Thyroid gland (tissue), 4 donors: ENCODE data around the gene DOCK1. TPM values are rescaled to one million over a fixed set of nuclear protein-coding genes. Genes with fewer than 3 reads are reported as not detected.

Experiments
- DNase-seq, 2 donors: peaks; one replicate each; pipeline ENCODE4 v3.0.0-alpha.2; 2019
- H3K27ac ChIP-seq, 3 donors: fragments of 200-600 bp; sonication (generic); 1 replicate in 2 of 3; 2 replicates in 1 of 3; pipeline ENCODE4 v1.5.1; 2016 to 2019; ENCODE audit warnings: mild to moderate bottlenecking in 1 of 3, moderate library complexity in 1 of 3
- H3K27me3 ChIP-seq: fragments of 200-600 bp; sonication (generic); one replicate; pipeline ENCODE4 v1.5.1; 2019
- H3K36me3 ChIP-seq, 2 donors: fragments of 200-600 bp; sonication (generic); one replicate each; pipeline ENCODE4 v1.5.1; 2016 to 2019
- H3K4me1 ChIP-seq, 2 donors: fragments of 200-600 bp; sonication (generic); one replicate each; pipeline ENCODE4 v1.5.1; 2017 to 2019
- H3K4me3 ChIP-seq, 3 donors: fragments of 200-600 bp; sonication (generic); replicated peaks in 1 of 3; 1 replicate in 2 of 3; 2 replicates in 1 of 3; pipeline ENCODE4 v1.5.1; 2016; ENCODE audit warnings: mild to moderate bottlenecking in 1 of 3
- H3K9me3 ChIP-seq: fragments of 200-600 bp; sonication (generic); one replicate; pipeline ENCODE4 v1.5.1; 2017
- POLR2A ChIP-seq, 2 donors: fragments of 450-650 bp; IDR thresholded peaks; one replicate each; pipeline ENCODE4 v1.6.1; 2017; ENCODE audit warnings: antibody characterized with exemption in 2 of 2, mild to moderate bottlenecking in 2 of 2, moderate library complexity in 1 of 2
- WGBS, 2 donors: methylation state at CpG; one replicate each; pipeline ENCODE4 v1.1.5; 2017; 5-methylcytosine and 5-hydroxymethylcytosine counted together
- intact Hi-C: fragments of 100-400 bp; cut with DNase I; formaldehyde crosslinking; loops from one replicate; pipeline ENCODE4 v1.15.1; 2023
- total RNA-seq, 4 donors: library from RNA; depleted of rRNA; stranded (reverse); fragments of >200 nt; gene quantifications; one replicate each; pipeline ENCODE4 v1.2.3, GENCODE V29; 2016
- TF ChIP-seq, protein P1 (sequence below), 6 experiments: fragments of 200-600 bp in 3 of 6; fragments of 450-650 bp in 3 of 6; sonication (generic) in 3 of 6; IDR thresholded peaks; one replicate each; pipeline ENCODE4 v1.5.1; 2016 to 2019; ENCODE audit warnings: antibody characterized with exemption in 6 of 6, mild to moderate bottlenecking in 2 of 6, inconsistent platforms in 1 of 6, moderate library complexity in 1 of 6

DOCK1 gene
- total RNA-seq, 4 donors from 2014 or later, result 89.7 to 217 (median 112) TPM

DNA sequence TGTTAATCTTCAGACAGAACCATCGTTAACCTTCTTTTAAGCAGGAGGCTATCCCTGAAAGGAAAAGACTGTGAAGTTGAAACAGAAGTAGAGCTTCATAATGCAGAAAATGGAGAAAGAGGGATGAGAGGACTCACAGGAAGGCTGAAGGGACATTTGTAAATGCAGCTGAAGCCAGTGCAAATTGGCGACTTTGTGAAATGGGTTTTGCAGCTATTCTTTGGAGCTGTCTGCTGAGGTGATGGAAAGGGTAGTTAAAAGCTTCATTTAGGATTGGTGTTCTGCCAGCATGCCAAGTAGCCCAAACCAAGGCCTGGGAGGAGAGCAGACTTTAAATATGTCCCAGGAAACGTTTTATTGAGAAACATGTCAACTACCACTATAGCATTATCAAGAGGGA is 168.4 kb downstream of the DOCK1 start:
- Histone ChIP-seq H3K36me3 (peaks cover 0 to 4% of the 10 kb centered on the region in 2 donors), H3K27me3 (no peaks in the 10 kb centered on the region), H3K27ac (no peak overlapping the region), H3K4me3 (no peak overlapping the region), H3K4me1 (no peaks in the 10 kb centered on the region), H3K9me3 (no peaks in the 10 kb centered on the region)
- TF ChIP-seq, protein P1, sequence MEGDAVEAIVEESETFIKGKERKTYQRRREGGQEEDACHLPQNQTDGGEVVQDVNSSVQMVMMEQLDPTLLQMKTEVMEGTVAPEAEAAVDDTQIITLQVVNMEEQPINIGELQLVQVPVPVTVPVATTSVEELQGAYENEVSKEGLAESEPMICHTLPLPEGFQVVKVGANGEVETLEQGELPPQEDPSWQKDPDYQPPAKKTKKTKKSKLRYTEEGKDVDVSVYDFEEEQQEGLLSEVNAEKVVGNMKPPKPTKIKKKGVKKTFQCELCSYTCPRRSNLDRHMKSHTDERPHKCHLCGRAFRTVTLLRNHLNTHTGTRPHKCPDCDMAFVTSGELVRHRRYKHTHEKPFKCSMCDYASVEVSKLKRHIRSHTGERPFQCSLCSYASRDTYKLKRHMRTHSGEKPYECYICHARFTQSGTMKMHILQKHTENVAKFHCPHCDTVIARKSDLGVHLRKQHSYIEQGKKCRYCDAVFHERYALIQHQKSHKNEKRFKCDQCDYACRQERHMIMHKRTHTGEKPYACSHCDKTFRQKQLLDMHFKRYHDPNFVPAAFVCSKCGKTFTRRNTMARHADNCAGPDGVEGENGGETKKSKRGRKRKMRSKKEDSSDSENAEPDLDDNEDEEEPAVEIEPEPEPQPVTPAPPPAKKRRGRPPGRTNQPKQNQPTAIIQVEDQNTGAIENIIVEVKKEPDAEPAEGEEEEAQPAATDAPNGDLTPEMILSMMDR (IDR thresholded peaks at IDR 0.05), result no peak
- TF ChIP-seq POLR2A (IDR thresholded peaks at IDR 0.05), result no peak
- intact Hi-C loops, result no loop called here
- DNase-seq, result no peak
- WGBS, 2 donors, result 91 to 94% methylated on average over 3 of the region's 3 CpGs

DNA sequence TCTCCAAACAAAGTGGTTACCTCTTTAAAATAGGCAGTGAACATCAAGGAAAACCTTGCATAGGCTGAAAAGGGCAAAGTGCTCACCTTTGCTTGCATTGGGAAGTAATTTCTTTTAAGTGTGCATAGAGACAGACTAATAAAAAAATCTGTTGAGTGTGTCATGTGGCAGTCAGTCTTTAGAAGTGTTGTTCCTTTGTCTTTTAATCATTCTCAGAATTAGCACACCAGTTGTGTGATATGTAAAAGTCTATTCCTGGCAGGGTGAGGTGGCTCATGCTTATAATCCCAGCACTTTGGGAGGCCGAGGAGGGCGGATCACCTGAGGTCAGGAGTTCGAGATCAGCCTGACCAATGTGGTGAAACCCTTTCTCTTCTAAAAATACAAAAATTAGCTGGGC is 174.2 kb downstream of the DOCK1 start:
- H3K9me3 ChIP-seq, result no peaks in the 10 kb centered on the region
- TF ChIP-seq, protein P1 (IDR thresholded peaks at IDR 0.05), result no peak
- no peak for TF ChIP-seq POLR2A (IDR thresholded peaks at IDR 0.05)
- no peak overlapping the region for H3K4me3 ChIP-seq
- no peaks in the 10 kb centered on the region for H3K27me3 ChIP-seq
- 95 to 97% methylated on average over 3 of the region's 3 CpGs for WGBS, 2 donors
- intact Hi-C loops, result no loop called here
- no peaks in the 10 kb centered on the region for H3K4me1 ChIP-seq
- H3K27ac ChIP-seq, result no peak overlapping the region
- no peak for DNase-seq
- no peaks in the 10 kb centered on the region for H3K36me3 ChIP-seq

DNA sequence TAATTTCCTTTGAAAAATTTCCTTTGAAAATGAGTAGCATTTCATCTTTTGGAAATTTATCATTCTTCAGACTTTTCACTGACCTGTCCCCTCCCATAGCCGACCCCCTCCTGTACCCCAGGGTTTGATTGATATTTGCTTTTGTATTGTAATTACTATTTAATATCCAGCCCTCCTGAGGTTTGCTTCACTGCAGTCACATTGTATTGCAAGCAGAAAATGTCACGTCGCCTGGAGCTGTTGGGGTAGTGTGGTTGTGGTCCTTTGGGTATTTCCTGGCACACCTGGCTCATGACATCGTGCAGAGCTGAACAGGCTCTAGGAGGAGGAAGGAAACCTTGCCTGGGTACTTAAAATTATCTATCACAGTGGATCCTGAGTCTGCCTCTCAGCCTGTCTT is 175.1 kb downstream of the DOCK1 start:
- Histone ChIP-seq H3K4me1 (no peaks in the 10 kb centered on the region), H3K9me3 (no peaks in the 10 kb centered on the region), H3K27ac (no peak overlapping the region), H3K27me3 (no peaks in the 10 kb centered on the region), H3K36me3 (no peaks in the 10 kb centered on the region), H3K4me3 (no peak overlapping the region)
- TF ChIP-seq, protein P1 (IDR thresholded peaks at IDR 0.05), result no peak
- no peak for TF ChIP-seq POLR2A (IDR thresholded peaks at IDR 0.05)
- intact Hi-C loops, result no loop called here
- 86 to 87% methylated on average over 4 of the region's 4 CpGs for WGBS, 2 donors
- no peak for DNase-seq

DNA sequence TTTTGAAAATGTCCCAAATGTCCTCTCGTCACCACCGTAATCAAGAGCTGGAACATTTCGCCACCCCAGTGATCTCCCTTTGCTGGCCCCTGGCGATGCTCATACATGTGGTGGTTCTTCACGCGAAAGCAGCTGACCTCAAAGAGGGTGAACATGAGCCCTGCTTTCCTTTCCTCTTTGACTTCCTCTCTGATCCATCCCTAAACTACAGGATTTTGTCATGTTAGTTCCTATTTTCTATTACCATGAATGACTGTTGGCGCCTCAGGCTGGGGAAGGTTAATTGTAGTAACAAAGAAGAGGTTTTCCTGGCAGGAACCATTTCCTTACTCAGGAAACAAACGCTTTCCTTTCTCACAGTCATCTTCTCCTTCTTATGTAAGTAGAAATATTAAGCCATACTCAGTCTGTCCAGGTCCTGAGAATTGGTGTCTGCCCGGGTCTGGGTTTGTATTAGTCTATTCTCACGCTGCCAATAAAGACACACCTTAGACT is 176.7 kb downstream of the DOCK1 start:
- no peaks in the 10 kb centered on the region for H3K9me3 ChIP-seq
- no peaks in the 10 kb centered on the region for H3K36me3 ChIP-seq
- WGBS, 2 donors, result 89 to 92% methylated on average over 10 of the region's 10 CpGs
- no peak for DNase-seq
- intact Hi-C loops, result no loop called here
- no peak overlapping the region for H3K4me3 ChIP-seq
- H3K27me3 ChIP-seq, result no peaks in the 10 kb centered on the region
- no peak overlapping the region for H3K27ac ChIP-seq
- no peaks in the 10 kb centered on the region for H3K4me1 ChIP-seq
- TF ChIP-seq POLR2A (IDR thresholded peaks at IDR 0.05), result no peak

DNA sequence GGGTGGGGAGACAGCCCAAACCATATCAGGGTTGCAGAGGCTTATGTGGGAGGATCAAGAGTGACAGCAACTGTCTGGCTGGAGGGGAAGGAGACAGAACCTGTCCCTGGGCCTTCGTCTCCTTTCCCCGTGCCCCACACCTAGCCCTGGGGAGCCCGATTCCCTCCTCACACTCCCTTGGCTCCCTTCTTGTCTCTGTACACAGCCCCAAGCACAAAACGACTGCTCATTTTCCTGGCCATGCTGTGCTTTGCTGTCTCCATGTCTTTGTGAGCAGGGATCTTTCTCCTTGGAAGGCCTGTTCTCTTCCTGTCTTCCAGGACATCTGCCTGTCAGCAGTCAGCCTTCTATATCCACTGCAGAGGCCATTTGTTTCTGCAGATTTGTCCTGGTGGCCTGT is 177.4 kb downstream of the DOCK1 start:
- intact Hi-C loops, result no loop called here
- H3K27me3 ChIP-seq, result no peaks in the 10 kb centered on the region
- WGBS, 2 donors, result 92 to 93% methylated on average over 4 of the region's 4 CpGs
- no peak overlapping the region for H3K4me3 ChIP-seq
- TF ChIP-seq, protein P1 (IDR thresholded peaks at IDR 0.05), result no peak
- no peak for TF ChIP-seq POLR2A (IDR thresholded peaks at IDR 0.05)
- H3K36me3 ChIP-seq, result no peaks in the 10 kb centered on the region
- H3K27ac ChIP-seq, result no peak overlapping the region
- H3K4me1 ChIP-seq, result no peaks in the 10 kb centered on the region
- no peaks in the 10 kb centered on the region for H3K9me3 ChIP-seq
- no peak for DNase-seq

DNA sequence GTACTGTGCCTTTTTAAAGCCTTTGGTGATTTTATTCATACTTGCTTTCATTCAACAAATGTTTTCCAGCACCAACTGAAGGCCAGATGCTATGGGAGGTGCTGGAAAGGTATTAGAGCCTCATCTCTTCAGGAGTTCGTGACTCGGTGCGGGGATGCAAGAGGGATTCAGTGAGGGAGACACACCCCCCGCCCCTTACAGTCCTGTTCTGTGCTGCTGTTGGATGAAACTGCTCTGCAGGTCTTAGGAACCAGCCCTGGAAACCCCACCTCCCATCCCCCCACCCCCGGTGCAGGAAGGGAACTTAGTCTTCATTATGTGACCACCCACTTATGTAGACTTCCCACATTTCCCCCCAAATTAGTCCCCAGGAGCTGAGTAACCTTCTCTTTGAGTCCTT is 180.7 kb downstream of the DOCK1 start:
- Histone ChIP-seq H3K4me1 (no peaks in the 10 kb centered on the region), H3K4me3 (no peak overlapping the region), H3K9me3 (no peaks in the 10 kb centered on the region), H3K27me3 (no peaks in the 10 kb centered on the region), H3K36me3 (no peaks in the 10 kb centered on the region), H3K27ac (no peak overlapping the region)
- no peak for DNase-seq
- 84 to 95% methylated on average over 5 of the region's 5 CpGs for WGBS, 2 donors
- intact Hi-C loops, result no loop called here
- no peak for TF ChIP-seq POLR2A (IDR thresholded peaks at IDR 0.05)
- TF ChIP-seq, protein P1 (IDR thresholded peaks at IDR 0.05), result no peak
